Hematopoietic multipotent progenitor cell treated with erythropoietin and hydrocortisone succinate and interleukin-3 and kit ligand, for 8 days (in vitro differentiated cells): ENCODE data around the gene PZP.
"Not testable (repeated sequence)": the region's sequence is repeated elsewhere in the genome, so short reads cannot be mapped to it uniquely, and the experiment has no call there.

Source experiments
- DNase-seq: peaks from one replicate; pipeline ENCODE4 v3.0.0-alpha.2; 2015

PZP gene

DNA sequence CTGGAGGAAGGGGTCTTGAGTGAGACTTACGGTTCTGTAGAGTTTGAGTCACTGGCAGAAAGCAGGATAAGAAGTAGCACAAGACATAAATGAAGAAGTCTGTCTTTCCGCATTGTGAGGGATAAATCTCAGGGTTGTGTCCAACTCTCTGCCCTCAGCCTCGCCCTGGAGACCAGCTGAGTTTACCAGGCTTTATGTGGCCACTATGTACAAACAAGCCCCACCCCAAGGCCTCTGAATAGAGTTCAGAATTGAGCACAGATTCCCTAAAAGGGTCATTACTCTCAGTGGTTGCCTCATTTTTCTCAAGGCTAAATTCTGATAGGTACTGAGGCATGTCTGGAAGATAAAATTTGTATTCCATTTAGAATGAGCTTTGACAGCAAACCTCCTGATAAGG, at the start of gene PZP:
TSS of gene PZP (minus strand) at position 167 of the 400 bp plus-strand sequence. CDS start at position 113, 54 bp downstream.
- DNase-seq, result no peak

DNA sequence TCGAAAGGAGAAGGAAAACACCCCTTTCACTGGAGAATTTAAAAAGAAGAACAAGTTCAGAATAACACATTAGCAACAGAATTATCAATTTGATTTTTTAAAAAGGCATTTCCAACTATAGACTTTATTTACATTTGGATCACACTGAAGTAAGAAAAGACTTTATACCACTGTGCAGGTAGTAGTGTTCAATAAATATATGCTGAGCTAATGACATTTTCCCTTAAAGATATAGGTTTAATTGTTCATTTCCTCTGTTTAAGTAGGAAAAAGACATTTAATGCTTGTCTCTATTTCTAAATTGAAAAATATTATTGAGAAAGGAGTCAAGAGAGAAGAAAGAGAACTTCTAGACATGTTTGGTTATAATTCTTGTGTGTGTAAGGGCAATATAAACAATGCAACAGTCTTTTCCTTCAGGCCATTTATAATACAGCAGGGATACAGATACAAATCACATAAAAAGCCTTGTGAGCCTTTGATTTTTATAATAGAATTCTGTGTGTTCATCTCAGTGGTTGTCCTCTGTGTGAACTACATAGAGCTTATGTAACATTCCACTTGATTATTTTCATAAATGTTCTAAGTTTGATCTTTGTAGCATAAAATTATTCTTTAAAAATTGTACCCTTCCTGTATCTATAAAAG, 48.7 kb upstream of the PZP start:
- no peak for DNase-seq

DNA sequence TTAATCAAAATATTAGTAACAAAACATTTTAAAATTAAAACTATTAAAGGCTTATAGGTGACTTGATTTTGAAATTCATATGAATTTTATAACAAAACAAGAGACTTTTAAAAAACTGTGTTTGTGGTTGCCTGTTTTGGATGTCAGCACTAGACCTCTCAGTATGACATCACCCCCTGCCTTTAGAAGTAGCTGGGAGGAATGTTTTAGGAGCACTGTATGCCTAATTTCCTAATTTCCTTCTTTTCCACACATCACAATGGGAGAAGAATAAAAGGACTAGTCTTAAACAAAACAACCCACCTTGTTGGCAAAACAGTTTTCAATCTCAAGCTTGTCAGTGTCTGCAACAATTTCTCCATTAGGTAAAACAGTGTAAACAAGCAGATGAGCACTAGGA, 48.1 kb upstream of the PZP start:
- no peak for DNase-seq

DNA sequence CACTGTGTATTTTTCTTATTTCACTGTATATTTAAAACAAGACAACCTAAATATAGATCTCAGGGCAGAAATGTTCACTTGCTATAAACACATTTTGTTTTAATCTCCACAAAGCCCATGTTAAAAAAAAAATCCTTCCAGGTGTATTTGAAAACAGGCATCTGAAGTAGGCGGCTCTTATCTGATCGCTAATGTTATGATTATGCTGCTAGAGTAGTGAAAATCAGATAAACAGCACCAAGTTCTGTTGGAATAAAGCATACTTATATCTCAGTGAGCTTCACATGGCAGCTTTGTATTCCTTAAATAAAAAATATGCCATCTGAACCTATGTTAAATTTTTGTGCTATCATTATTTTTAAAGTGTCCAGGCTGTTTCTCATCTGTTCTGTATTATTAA, 47.6 kb upstream of the PZP start:
- DNase-seq, result no peak

DNA sequence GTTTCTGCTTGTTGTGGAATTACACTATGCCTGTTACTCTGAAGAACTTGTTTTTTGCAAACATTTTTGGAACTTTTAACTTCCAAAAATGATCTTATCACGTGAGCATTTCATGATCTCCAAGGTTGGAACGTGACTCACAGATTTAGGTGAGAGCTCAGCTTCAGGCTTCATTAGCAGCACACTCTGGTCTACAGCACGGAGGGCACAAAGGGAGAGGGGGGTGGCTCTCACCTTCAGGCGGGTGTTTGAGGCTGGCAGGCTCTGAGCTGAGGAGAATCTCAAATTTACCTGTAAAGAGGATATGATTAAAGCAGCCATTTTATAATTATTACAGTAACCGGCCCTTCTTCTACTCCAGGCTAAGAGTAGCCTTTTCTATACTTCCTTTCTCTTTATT, 45.3 kb upstream of the PZP start:
- no peak for DNase-seq

DNA sequence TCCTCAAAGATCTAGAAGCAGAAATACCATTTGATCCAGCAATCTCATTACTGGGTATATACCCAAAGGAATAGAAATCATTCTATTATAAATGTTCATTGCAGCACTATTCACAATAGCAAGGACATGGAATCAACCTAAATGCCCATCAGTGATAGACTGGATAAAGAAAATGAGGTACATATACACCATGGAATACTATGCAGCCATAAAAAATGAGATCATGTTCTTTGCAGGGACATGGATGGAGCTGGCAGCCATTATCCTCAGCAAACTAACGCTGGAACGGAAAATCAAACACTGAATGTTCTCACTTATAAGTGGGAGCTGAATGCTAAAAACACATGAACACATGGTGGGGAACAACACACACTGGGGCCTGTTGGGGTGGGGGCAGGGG, 44.6 kb upstream of the PZP start:
- DNase-seq, result not testable (repeated sequence)

DNA sequence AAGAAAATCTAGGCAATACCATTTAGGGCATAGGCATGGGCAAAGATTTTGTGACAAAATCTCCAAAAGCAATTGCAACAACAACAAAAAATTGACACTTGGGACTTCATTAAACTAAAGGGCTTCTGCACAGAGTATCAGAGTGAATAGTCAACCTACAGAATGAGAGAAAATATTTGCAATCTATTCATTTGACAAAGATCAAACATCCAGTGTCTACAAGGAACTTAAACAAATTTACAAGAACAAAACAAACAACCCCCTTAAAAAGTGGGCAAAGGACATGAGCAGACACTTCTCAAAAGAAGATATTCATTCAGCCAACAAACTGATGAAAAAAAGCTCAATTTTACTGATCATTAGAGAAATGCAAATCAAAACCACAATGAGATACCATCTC, 44.1 kb upstream of the PZP start:
- DNase-seq, result no peak

DNA sequence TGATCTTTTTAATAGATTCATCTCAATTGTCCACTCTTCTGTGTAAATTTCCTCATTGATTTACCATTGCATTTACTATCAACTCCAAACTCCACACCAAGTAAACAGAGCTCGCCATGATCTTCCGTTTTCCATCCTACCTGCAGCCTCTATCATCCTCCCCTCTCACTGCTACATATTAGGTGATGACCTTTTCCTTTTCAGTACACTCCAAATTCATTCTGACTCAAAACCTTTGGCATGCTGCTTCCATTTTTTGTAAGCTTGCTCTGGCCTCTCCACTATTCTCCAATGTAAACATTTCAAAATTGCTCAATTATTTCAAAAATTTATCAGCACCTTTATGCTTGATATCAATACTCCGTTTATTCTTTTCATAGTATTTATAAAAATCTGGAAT, 40.2 kb upstream of the PZP start:
- no peak for DNase-seq

DNA sequence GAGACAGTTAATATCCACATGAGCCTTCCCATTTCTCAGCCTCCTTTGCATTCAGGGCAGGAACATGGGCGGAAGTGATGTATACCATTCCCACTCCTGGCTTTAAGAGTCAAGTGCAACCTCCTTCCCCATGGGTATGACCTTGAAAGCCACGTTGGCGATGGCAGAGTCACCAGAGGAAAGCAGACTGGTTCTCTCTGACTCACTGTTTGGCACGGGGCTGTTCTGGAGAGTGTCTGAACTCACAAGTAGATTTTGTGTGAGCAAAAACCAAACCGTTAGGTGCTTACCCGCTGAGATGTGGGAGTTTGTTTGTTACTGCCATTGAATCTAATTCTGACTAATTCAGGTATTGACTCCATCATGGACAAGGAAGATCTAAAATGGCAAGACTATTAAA, 36.7 kb upstream of the PZP start:
- no peak for DNase-seq

DNA sequence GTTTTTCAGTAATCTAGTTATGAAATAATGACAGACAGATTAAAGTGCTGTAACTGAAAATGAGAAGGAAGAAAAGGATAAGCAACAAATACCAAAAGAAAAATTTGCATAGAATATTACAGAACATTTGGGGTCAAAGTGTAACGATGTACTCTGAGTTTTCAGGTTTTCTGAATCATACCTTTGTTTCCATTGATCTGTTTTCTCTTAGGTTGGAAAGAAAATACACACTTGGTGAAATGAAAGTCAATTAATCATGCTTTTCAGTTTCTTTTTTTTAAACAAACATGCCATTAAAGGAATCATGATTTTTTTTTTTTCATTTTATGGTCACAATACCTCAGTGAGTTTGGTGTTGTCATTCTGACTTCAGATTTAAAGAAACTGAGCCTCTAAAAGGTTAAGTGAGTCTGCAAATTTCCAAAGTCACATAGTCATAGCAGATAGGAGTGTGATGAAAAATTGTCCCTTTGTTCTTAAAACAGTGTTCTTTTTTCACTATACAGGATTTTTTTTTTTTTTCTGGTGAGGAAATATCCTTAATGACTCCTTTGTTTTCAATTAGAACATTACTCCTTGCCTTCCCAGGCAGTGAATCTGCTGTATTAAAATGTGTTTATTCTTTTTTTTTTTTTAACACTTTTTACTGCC, 35.9 kb upstream of the PZP start:
- DNase-seq, result no peak

DNA sequence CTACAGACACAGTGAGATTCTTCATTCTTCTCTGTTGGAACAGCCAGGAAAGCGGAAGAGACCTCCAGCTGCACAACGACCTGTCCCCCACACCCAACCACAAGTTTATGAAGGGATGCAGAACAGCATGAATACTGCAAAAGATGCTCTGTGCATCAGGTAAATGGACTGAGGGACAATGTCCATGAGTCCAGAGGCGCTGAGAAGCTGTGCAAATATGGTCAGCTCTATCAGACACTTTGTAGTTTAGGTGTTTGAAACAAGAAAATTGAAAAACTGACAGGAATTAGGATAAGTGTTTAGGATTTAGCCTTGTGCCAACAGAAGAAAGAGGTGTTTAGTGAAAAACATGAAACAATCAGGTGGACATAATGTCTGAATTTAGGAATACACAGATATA, 33.1 kb upstream of the PZP start:
- DNase-seq, result no peak

DNA sequence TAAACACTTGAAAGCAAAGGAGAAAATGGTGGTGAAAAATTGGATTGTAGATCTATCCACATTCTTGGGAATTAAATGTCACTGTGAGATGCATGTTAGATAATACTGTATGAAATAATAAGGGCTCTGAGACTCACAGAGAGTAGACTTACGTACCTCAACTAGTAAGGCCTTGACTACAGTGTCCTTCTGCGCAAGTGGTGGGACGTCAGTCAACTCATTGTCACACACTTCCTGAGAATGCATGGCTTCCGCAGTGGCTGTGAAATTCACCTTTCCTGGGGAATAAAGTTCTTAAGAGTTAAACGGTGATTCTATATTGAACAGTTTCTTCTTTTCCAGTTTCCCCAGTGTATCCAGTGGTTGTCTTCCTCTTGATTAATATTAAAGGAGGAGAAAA, 32.6 kb upstream of the PZP start:
- no peak for DNase-seq

DNA sequence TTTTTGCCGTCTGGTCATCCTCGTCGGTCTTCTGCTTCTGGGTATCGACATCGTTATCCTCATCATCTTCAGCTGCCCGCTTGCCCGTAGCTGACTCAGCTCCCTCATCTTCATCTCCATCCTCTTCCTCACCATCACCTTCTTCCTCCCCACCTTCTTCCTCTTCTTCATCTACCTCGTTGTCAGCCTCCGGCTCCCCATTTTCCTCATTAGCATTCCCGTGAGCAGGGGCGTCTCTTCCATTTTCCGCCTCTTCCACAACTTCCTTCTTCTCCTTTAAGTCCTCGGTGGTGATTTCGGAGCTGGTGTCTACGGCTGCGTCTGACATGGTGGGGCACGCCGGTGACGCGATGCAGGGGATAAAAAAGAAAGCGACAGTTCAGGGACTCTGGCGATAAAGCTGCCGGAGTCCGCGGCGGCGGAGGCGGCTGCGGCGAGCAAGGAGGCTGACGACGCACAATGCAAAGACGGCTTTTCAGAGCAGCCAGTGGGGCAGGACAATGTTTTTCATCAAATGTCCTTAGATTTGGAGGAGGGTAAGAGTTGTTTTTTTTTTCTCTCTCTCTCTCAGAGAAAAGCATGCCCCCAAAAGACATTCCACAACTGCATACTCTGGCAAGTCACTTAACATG, 31.9 kb upstream of the PZP start:
- DNase-seq, result not testable (repeated sequence)

DNA sequence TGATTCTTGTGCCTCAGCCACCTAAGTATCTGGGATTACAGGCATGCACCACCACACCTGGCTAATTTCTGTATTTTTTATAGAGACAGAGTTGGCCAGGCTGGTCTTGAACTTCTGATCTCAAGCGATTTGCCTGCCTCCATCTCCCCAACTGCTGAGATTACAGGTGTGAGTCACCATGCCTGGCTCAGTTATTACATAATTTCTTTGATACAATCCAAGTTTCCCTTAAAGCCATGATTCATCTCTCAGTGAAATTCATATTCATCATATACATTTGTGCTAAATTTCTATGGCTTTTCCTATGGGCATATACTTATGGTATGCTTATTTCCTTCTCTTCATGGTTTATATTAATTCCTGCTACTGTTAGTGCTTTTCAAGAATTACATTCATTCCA, 29.1 kb upstream of the PZP start:
- no peak for DNase-seq

DNA sequence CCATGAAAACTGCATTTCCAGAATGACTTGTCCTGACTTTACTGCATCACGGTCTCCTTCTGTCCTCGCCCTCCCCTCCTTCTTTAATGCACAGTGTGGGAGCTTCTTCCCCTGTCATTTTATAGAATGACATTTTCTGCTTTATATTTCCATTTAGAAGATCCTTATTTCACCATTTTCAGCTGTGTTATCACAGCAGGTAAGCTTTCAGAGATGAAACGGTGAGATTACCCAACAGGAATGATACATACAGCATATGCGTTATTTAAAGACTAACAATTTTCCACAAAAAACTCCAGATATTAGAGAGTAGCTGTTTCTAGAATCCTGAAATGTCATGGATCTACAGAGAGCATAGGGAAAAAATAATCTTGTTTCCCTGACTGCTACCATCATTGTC, 27.3 kb upstream of the PZP start:
- DNase-seq, result no peak

DNA sequence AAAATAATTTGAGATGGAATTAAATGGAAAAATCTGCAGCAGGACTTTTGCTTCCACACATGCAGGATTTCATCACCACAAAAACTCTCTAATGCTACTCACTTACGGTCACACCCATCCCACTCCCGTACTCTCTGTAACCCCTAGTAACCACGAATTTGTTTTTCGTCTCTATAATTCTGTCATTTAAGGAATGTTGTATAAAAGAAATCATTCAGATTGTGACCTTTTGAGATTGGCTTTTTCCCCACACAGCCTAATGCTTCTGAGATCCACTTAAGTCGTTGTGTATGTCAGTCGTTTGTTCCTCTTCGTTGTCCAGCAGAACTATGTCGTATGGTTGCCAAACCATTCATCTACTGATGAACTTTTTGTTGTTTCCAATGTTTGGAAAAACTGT, 19.8 kb upstream of the PZP start:
- no peak for DNase-seq

DNA sequence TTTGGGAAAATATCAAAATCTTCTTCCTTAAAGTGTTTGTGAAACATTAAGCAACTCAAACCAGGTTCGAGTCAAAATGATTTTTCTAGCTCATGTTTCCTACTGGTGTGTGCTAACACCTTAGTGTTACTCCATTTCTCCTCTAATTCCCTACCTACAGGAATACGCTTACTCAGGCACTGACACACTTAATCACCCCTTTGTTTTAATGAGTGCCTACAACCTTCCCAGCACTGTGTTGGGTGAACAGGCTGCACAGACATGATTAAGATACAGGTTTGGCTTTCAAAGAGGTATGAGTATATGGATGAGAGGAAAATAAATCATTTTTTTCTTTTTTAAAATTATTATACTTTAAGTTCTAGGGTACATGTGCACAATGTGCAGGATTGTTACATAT, 15.6 kb upstream of the PZP start:
- DNase-seq, result no peak

DNA sequence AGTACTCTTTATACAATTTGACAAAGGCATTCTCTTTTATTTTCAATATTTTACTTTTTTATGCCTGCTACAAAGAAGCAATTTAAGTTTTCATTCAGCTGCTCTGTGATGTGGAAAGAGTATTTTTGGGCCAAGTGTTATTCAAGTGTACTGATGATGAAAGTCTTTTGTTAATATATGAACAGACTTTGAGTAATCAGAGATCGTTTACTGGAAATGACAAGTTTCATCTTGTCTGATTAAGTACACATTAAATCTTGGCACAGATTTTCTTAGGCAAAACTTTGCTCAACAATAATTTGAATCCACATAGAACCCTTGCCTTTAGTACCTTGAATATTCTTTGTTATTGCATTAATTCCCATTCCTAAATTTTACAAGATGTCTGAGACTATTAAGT, 13.3 kb upstream of the PZP start:
- DNase-seq, result no peak

DNA sequence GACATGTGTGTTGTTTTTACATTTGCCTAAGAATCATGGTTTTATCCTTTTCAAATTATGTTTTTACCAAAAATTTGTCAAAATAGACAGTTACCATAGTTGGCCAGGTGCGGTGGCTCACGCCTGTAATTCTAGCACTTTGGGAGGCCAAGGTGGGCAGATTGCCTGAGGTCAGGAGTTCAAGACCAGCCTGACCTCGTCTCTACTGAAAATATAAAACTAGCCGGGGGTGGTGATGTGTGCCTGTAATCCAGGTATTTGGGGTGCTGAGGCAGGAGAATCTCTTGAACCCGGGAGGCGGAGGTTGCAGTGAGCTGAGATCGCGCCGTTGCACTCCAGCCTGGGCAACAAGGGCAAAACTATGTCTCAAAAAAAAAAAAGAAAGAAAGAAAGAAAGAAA, 12.8 kb upstream of the PZP start:
- DNase-seq, result not testable (repeated sequence)

DNA sequence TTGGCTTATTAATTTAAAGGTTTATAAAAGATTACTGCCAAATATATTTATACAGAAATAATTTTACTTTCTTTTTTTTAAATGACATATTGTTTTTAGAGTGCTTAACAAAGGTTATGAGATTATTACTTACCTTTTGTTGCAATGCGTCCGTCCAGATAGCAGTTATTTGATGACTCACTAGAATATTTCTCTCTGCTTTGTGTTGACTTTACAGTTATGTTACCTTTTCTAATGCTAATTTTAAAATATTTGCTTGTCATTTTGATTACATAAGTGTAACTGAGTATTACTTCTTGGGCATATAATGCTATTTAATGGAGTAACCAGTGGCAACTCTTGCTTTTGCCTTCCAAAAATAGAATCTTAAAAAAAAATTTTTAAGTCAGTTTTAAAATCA, 6.3 kb upstream of the PZP start:
- no peak for DNase-seq

DNA sequence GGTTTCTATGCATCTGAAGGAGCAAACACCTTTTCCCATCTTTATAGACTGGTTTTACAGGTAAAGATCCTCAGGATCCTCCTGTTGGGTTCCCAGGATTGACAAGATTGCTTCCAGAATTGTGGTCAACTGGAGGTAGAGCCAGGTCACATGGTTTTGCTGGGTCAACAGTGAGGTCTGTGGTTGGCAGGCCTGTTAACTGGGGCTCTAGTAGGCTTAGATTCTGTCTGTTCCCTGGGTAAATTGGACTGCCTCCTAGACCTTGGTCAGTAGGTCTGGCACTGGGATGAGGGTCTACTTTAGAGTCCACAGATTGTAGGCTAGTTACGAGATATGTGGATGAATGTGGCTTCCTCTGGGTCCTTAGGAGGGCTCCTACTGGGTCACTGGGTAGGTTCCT, 3.5 kb upstream of the PZP start:
- DNase-seq, result no peak

DNA sequence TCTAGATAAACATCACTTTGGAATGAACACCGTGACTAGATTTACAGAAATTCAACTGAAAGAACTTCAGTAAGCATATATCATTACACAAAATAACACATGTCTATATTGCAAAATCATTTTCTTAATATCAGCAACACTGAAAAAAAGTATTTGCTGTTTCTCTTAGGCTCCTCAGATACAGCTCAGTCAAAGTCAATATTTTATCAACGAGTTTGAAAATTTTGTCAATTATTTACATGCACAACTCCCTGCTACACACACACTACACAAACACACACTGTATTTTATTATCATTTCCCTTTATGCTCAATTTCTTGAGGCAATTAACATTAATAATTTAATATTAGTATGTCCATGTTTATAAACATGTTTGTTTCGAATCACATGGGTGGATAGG, 3.8 kb downstream of the PZP start:
- no peak for DNase-seq

DNA sequence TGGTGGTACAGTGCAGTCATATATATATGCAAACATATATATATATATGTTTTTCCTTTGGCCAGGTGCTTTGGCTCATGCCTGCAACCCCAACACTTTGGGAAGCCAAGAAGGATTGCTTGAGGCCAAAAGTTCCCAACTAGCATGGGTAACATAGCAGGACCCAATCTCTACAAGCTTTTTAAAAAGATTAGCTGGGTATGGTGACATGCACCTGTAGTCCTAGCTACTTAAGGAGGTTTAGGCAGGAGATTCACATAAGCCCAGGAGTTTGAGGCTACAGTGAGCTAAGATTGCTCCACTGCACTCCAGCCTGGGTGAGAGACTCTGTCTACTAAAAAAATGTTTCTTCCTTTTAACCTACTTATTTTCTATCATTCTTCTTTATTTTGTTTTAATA, 10.2 kb downstream of the PZP start:
- no peak for DNase-seq

DNA sequence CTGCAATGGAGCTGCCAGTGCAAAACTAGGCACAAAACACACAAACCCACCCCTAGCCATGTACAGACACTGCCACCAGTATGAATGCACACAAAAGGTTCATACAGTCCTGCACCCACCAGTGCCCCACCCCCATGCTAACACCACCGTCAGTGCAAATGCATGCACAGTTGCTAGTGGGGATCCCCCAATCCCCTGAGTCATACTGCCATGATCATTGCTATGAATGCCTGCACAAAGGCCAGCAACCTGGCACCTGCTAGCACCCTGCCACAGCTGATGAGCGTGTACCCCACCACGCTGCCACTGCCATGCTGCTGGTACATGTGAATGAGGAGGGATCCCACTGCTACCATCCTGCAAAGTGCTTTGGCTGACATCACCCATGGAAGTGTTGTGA, 23.9 kb downstream of the PZP start:
- no peak for DNase-seq

DNA sequence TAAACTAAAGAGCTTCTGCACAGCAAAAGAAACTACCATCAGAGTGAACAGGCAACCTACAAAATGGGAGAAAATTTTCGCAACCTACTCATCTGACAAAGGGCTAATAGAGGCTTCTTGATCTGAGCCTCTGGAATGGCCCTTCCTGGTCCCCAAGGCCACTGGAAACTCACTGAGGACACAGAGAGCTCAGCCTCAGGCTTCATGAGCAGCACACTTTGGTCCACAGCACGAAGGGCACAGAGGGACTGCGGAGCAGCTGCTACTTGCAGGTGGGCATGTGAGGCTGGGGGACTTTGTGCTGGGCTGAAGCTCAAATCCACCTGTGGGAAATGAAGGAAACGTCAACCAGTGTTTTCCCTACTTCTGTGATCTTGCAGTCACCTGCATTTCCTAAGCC, 27.4 kb downstream of the PZP start:
- DNase-seq, result no peak
